BE2C (cell line): ENCODE measurements around the gene PARD6A.

Source experiments
- DNase-seq: peaks from one replicate; pipeline ENCODE4 v3.0.0-alpha.2; 2020
- H3K27me3 ChIP-seq: fragments of 250-450 bp; sonication (Bioruptor Pico); 2 replicates; pipeline ENCODE4 v1.5.1; 2020; ENCODE audit warnings: mild to moderate bottlenecking
- H3K36me3 ChIP-seq: fragments of 250-450 bp; sonication (Bioruptor Pico); 2 replicates; pipeline ENCODE4 v1.5.1; 2020; ENCODE audit warnings: mild to moderate bottlenecking
- H3K4me1 ChIP-seq: fragments of 250-450 bp; sonication (Bioruptor Pico); 2 replicates; pipeline ENCODE4 v1.5.1; 2020
- H3K4me3 ChIP-seq: 2 replicates; pipeline ENCODE4 v1.5.1; 2011; ENCODE audit warnings: low read depth, low read length
- H3K9me3 ChIP-seq: fragments of 250-450 bp; sonication (Bioruptor Pico); 2 replicates; pipeline ENCODE4 v1.5.1; 2020
- TF ChIP-seq, protein P1 (sequence below): IDR thresholded peaks from 2 replicates; pipeline ENCODE4 v1.5.1; 2012; ENCODE audit warnings: mild to moderate bottlenecking, low read depth, low read length

PARD6A gene

DNA sequence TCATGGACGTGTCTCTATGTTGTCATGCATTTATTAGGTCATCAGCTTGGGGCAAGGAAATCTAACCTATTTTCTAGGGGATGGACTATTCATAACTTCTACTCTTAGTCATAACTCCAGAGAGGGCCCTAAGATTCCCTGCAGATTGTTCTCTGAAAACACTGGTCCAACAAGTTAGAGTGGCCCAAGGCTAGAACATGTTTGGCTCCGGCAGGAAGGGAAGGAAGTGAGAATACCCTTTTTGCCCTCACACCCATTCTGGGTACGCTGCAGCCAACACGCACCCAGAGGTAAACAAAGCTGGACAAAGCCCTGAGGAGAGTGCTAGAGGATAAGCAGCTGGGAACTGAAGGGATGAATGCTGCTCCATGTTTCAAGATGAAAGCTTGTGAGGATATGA, 15.8 kb downstream of the PARD6A start:
- TF ChIP-seq, protein P1, sequence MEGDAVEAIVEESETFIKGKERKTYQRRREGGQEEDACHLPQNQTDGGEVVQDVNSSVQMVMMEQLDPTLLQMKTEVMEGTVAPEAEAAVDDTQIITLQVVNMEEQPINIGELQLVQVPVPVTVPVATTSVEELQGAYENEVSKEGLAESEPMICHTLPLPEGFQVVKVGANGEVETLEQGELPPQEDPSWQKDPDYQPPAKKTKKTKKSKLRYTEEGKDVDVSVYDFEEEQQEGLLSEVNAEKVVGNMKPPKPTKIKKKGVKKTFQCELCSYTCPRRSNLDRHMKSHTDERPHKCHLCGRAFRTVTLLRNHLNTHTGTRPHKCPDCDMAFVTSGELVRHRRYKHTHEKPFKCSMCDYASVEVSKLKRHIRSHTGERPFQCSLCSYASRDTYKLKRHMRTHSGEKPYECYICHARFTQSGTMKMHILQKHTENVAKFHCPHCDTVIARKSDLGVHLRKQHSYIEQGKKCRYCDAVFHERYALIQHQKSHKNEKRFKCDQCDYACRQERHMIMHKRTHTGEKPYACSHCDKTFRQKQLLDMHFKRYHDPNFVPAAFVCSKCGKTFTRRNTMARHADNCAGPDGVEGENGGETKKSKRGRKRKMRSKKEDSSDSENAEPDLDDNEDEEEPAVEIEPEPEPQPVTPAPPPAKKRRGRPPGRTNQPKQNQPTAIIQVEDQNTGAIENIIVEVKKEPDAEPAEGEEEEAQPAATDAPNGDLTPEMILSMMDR, result no peak
- no peak for DNase-seq
- peaks cover 11% of the 10 kb centered on the region for H3K4me1 ChIP-seq

DNA sequence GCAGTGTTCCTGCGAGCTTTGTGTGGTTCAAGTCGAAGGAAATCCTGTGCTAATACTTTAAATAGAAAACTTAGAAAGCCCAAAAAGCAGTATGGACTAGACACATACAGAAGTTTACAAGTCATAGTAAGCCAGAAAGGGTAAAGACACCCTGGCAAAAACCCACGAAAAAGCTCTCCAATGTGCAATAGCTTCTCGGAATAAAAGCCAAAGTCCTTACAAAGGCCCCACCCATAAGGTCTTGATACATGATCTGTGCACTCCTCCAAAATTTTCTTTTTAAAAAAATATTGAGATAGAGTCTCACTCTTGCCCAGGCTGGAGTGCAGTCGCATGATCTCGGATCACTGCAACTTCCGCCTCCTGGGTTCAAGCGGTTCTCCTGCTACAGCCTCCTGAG, 16.2 kb downstream of the PARD6A start:
- TF ChIP-seq, protein P1, result no peak
- DNase-seq, result no peak
- Histone ChIP-seq H3K4me3 (no peak overlapping the region), H3K4me1 (peaks cover 11% of the 10 kb centered on the region), H3K36me3 (no peaks in the 10 kb centered on the region), H3K27me3 (no peaks in the 10 kb centered on the region), H3K9me3 (no peaks in the 10 kb centered on the region)

More for the DNA sequence above, 15.8 kb downstream of the PARD6A start:
- Histone ChIP-seq H3K27me3 (no peaks in the 10 kb centered on the region), H3K36me3 (no peaks in the 10 kb centered on the region), H3K4me3 (no peak overlapping the region), H3K9me3 (no peaks in the 10 kb centered on the region)

DNA sequence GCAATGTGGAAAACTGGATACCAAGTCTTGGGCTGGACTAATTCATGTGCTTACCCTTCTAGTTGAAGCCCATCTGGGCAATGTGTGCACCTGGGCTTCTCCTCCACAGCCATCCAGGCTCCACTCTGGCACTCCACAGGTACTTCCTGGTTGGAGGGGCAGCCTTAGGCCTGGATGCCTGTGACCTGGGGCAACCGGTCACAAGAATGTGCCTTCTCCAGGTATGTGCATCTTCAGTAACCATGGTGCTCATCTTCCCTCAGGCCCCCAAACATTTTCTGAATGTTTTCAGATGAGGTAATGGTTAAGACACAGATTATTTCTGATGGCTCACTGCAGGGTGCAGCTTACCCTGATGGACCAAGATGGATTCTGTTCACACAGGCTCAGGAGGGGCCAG, 17.0 kb downstream of the PARD6A start:
- H3K4me1 ChIP-seq, result peaks cover 11% of the 10 kb centered on the region
- H3K9me3 ChIP-seq, result no peaks in the 10 kb centered on the region
- H3K27me3 ChIP-seq, result no peaks in the 10 kb centered on the region
- TF ChIP-seq, protein P1, result no peak
- no peaks in the 10 kb centered on the region for H3K36me3 ChIP-seq
- DNase-seq, result no peak
- no peak overlapping the region for H3K4me3 ChIP-seq

DNA sequence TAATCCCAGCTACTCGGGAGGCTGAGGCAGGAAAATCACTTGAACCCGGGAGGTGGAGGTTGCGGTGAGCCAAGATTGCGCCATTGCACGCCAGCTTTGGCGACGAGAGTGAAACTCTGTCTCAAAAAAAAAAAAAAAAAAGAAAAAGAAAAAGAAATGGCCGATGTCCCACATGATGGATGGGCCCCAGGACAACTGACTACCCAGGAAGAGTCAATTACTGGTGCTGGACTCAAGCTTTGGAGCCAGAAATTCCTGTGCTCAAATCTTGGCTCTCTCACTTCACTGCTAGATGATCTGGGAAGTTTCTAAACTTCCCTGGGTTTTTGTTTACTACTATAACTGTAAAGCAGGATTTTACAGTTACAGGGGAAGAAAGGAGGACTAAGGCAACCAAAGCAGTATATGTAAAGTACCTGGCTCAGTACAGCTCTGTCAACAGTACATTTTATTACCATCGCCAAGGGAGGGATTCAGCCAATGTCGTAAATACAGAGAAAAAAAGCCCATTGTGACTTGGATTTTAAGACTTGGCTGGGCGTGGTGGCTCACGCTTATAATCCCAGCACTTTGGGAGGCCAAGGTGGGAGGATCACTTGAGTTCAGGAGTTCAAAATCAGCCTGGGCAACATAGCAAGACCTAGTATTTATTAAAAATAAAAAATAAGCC, 17.7 kb downstream of the PARD6A start:
- TF ChIP-seq, protein P1, result no peak
- peaks cover 4% of the 10 kb centered on the region for H3K4me1 ChIP-seq
- H3K4me3 ChIP-seq, result no peak overlapping the region
- no peaks in the 10 kb centered on the region for H3K9me3 ChIP-seq
- DNase-seq, result no peak
- peaks cover 5% of the 10 kb centered on the region; the same call in 1 of the 2 replicates for H3K36me3 ChIP-seq
- no peaks in the 10 kb centered on the region for H3K27me3 ChIP-seq

DNA sequence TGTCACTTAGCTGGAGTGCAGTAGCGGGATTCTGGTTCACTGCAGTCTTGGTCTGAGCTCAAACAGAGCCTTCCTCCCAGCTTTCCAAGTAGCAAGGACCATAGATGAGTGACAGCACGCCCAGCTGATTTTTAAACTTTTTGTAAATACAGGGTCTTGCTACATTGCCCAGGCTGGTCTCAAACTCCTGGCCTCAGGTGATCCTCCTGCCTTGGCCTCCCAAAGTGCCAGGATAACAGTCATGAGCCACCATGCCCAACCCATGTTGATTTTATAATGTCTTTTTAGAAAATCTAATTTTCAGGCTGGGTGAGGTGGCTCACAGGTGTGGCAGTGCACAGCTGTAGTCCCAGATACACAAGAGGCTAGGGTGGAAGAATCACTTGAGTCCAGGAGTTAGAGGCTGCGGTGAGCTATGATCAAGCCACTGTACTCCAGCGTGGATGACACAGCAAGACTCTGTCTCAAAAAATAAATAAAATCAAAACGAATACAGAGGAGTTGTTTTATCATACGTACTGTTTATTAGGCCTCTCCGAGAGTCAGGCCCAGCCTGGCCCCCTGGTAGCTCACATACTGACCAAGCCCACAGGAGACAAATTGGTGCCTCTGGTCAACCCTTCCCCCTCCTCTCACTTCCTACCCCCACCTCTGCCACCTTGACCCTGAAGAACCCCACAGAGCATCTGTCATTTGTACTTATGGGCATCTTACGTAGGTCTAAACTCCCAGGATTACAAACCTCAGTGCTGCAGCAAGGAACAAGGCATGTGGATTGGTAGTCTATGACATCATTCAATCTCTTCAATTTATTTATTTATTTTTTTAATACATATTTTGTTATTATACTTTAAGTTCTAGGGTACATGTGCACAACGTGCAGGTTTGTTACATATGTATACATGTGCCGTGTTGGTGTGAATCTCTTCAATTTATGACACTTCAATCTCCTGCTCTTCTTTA, 19.5 kb downstream of the PARD6A start:
- Histone ChIP-seq H3K9me3 (no peaks in the 10 kb centered on the region), H3K27me3 (no peaks in the 10 kb centered on the region), H3K4me3 (no peak overlapping the region), H3K4me1 (no peaks in the 10 kb centered on the region), H3K36me3 (peaks cover 11% of the 10 kb centered on the region)
- TF ChIP-seq, protein P1, result no peak
- no peak for DNase-seq
